Stimulated activated CD4-positive, alpha-beta T cell treated with anti-CD3 and anti-CD28 coated beads, Interleukin-4, amount 100 ng/mL, for 24 hours (primary cell): ENCODE results near the gene RFX8.
A peak's percentile ranks its signal among the peaks of the same experiment; 100 is the strongest.
"Not testable (repeated sequence)": the region's sequence is repeated elsewhere in the genome, so short reads cannot be mapped to it uniquely, and the experiment has no call there.

Experiments
- DNase-seq: peaks from one replicate; pipeline ENCODE4 v3.0.0-alpha.2; 2020

The RFX8 gene

GRCh38 chr2:101485856-101486255 lies 10.9 kb upstream of the RFX8 start:
- no peak for DNase-seq

- DNase-seq = no peak
These were observed 5.9 kb upstream of the RFX8 start for GRCh38 chr2:101480764-101481163.

DNA sequence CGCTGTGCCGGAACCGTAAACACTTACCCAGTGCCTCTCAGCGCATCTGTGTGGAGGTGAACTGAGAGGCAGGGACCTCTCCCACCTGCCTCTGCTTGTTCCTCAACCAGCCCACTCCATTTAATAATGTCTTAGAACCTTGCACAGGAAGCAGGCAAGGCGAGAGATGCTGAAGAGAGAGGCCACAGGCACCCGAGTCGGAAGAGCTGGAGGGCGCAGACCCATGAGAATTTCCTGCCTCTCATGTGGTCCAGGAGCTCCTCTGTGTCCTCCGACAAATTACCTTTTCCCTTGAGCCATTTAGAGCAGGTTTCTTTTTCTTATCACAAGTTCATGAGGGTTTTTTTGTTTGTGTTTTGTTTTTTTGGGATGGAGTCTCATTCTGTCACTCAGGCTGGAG lies 4.9 kb upstream of the RFX8 start:
- no peak for DNase-seq

DNA sequence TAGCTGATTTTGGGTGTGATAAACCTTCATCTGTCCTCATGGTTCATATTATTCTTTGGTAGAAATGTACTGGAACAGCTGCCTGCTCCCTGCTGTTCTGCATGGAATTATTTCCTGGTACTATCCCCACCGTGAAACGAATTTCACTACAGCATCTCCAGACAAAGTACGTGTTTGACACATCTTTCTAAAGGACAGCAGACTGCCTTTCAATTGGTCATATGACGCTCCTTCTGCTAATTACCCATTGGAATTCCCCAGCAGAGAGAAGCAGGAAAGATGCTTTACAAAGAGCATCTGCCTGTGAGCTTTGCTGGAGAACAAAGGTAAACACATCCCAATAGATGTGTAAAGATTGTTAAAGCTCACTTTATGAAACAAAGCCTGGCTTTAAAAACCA lies 4.4 kb upstream of the RFX8 start:
- DNase-seq = no peak

DNA sequence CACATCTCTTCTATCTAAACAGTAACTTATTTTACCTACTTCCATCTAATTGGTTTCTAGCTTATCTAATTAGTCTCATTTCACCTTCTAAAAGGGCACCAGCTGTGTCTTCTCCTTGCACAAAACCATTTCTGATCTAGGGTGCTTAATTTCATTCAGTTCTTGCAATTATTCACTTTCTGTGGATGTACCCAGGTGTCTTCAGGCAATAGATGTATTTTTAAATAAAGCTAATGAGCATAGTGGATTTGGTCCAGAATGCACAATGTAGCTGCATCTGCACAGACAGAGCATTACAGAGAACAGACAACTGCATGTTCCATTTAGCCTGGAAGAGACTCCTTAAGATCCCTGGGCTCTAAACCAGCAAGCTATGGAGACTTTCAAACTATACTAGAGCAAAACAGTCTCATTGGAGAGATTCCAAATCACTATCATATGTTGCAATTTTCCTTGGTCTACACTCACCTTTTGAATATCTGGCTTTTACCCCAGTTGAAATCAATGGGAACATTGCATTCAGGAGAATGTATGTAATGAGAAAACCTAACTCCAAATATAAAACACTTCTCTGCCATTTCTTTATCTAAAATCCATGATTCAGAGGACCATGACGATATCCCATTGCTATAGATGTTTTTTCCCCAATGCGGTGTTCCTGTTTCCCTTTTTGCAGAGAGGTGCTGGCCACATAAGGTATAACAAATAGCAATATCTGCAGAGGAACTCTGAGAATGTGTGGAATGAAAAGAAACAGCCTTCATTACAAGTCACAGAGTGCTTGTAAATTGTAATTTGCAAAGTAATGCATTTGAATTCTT lies 3.5 kb upstream of the RFX8 start:
- DNase-seq = no peak

GRCh38 chr2:101477556-101477955 lies 2.6 kb upstream of the RFX8 start:
- DNase-seq = no peak

GRCh38 chr2:101476605-101477208 lies 1.8 kb upstream of the RFX8 start:
- no peak for DNase-seq

DNA sequence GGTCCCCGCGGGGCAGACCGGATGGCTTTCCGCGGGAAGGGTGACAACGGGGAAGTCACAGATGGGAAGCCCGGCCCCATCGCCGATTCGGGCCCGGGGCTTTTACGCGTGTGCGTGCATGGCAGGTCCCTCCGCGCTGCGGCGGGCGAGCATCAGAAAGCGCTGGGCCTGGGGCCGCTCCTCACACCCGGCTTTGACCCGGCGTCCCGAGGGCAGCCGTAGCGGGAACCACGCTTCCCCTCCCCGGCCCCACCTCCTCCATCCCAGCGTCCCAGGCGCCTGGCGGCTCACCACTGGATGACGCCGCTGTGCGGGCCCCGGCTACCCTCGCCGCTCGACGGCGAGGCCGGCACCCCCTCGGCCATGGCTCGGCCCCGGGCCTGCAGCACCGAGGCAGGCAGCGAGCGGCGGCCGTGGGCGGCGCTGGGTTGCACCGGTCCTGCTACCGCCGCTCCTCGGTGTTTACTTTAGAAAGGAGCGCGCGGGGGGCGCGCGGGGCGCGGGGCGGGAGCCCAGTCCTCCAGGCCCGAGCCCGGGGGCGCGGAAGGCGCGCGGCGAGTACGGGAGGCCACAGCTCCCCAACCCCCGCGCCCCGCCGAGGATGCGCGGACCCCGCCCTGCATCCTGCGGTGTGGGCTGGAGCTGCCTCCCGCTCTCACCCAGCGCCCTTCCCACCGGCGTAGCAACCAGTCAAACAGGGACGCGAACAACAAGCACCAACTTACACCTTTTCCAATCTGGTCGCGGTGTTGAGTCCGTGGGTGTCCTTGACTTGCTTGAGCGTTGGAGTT lies 806 bp downstream of the RFX8 start:
- DNase-seq = peak; percentile 37

DNA sequence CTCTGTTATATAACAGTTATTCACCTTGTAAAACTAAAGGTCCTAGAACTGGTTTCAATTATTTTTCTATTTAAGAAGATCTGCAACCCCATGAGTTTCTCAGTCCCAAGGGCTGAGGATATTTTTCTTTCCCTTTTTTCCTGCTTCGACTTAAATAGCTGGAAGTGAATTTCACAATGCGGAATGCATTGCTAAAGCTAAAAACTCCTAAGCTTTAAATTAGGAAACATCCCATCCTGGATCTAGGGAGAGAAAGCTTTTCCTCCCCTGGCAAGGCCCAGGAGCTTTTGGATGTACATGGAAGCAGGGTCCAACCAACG lies 1.4 kb downstream of the RFX8 start:
- DNase-seq = no peak

DNA sequence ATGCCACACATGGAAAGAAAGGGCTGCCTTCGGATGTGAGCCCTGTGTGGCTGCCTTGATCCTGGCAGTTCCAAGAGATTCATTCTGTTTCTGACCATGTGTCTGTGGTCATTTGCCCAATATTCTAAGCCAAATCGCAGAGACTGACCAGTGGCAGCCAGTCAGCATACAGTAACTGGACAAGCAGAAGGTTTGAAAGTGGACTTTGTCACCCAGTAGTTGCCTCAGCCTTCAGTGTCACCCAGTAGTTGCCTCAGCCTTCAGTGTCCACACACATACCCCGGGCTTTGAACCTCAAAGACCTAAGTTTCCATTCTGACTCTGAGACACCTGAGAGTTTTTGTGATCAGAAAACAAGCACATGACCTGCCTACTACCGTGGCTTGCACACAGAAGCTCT lies 5.0 kb downstream of the RFX8 start:
- DNase-seq = no peak

- no peak for DNase-seq
These were observed 7.6 kb downstream of the RFX8 start for GRCh38 chr2:101467306-101467705.

- no peak for DNase-seq
These were observed 8.5 kb downstream of the RFX8 start for GRCh38 chr2:101466426-101466825.

DNA sequence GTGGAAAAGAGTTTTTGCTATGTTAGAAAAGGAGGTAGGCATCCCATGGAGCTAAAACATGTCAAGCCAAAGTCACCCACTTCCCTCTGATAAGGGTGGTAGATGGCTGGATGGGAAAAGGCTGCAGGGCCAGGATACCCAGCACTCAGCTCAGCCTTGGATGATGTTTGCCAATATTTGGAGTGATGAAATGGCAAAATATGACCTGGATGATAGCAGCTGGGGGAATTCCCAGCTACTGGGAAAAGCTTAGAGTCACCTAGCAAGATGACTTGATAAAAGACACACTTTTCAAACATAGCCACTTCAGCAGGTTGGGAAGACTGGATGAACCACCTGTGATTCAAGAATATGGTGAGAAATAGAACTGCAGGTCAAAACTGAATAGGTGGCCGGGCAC lies 10.1 kb downstream of the RFX8 start:
- DNase-seq = no peak

- no peak for DNase-seq
These were observed 10.8 kb downstream of the RFX8 start for GRCh38 chr2:101463911-101464641.

- no peak for DNase-seq
These were observed 11.5 kb downstream of the RFX8 start for GRCh38 chr2:101463421-101463820.

DNA sequence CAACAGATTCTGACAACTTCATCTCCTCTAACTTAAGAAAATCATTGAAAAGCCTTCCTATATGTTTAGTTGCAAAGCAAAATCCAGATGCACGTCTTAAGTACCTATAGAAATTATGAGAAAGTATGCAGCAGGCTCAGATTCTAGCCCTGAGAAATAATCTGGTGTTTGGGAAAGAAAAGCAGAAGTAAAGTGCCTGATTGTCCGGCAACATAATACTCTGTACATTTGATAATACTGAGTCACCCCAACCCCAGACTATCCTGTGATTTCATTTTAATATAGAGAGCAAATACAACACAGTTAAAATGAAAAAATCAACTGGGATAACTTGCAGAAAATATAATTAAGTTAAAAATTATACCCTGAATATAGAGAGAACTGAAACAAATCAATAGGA lies 13.5 kb downstream of the RFX8 start:
- DNase-seq = no peak

GRCh38 chr2:101454408-101454807 lies 20.5 kb downstream of the RFX8 start:
- DNase-seq = not testable (repeated sequence)

GRCh38 chr2:101450965-101451364 lies 23.9 kb downstream of the RFX8 start:
- no peak for DNase-seq

DNA sequence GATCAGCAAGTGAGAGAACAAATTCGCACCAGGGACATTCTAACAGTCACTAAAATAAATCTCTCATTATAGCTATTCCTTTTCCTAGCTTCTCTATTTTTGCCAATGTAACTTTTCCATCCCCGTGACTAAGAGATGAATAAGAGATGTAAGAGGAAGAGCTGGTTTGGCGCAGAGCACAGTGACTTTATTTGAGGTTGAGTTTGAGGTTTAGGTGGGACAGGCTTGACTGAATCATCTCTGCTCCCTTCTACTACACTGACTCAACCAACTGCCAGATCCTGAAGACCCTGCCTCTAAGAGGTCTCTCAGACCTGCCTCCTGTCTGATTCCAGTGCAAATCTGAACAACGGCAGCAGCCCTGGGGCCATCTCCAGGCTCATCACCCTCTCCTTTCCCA lies 28.0 kb downstream of the RFX8 start:
- no peak for DNase-seq

DNA sequence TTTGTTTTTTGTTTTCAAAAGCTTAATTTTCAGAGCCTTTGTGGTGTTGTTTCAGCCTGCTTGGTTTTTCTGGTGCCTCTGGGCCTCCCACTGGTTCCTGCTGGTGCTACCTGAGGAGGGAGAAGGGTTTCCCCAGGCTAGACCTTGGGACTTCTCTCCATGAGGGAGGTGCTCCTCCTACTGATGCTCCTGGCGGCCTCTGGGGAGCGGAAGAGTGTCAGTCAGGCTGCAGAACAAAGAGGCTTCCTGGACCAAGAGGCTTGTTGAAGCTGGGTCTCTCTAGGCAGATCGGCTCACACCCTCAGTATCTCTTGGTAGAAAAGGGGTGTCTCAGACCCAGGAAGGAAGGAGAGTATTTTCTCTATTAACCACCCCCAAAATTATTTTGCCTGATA lies 32.2 kb downstream of the RFX8 start:
- no peak for DNase-seq

- DNase-seq = no peak
These were observed 32.8 kb downstream of the RFX8 start for GRCh38 chr2:101442042-101442666.

DNA sequence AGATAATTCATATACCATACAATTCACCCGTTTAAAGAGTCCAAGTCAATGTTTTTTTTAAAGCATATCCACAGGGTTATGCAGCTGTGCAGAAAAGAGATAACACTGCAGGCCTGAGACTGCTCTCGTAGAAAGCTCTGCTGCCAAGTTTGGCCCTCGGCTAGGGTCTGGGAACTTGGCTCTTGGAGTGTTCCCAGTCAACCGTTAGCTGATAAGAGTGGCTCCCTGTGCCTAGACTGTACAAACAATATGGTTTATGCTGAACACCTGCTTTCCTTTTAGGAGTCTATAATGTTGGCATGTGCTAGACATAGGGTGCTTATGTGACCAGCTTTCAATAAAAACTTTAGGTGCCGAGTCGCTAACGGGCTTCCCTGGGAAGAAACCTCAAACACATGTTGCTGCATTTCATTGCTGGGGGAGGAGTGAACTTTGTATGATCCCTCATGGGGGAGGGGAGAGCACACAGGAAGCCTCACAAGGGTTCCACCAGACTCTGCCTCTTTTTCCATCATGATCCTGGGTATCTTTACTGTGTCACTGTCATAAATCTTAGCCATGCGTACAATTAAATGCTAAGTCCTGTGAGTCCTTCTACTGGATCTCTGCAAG lies 34.7 kb downstream of the RFX8 start:
- no peak for DNase-seq

- DNase-seq = no peak
These were observed 35.2 kb downstream of the RFX8 start for GRCh38 chr2:101439716-101440115.
